GM18499 (cell line): Measurements from ENCODE around the gene ZFP36L1.

Experiments used
- ATAC-seq: cut with Tn5 transposase; IDR thresholded peaks from one replicate; pipeline ENCODE4 v1.9.1; 2021; ENCODE audit warnings: moderate number of reproducible peaks; ENCODE audit not compliant: insufficient read depth, unreplicated experiment

ZFP36L1 gene

DNA sequence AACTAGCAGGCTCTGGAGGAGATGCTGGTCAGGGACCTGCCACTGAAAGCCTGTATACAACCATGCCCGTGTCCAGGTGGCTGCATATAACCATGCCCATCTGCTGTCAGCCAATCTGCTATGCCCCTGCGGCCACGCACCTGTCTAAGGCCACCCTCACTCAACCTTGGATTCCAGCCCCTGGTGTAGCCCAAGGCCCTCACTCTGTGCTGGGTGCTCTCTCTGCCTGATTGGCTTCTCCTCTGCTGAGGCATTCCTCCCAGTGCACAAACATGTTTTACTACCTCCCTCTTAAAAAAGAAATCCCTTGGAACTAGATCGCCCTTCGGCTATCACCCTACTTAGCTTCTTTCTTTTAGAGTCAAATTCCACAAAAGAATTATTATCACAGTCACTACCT, 45.5 kb downstream of the ZFP36L1 start:
- ATAC-seq: no peak

DNA sequence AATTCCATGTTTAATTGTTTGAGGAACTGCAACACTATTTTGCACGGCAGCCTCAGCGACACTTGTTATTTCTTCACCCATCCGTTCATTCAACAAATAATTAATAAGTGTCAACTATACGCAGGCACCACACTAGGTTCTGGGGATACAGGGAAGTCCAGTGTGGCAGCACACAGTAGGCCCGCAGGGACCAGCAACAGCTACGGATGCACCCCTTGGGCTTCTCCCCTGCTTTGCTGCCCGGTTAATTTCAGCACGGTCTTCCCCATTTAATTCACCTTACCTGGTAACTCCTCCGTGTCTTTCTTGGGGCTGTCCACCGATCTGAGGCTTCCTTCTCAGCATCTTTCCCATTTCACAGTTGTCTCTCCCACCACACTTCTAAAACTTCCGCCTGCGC, 48.3 kb downstream of the ZFP36L1 start:
- no peak for ATAC-seq

DNA sequence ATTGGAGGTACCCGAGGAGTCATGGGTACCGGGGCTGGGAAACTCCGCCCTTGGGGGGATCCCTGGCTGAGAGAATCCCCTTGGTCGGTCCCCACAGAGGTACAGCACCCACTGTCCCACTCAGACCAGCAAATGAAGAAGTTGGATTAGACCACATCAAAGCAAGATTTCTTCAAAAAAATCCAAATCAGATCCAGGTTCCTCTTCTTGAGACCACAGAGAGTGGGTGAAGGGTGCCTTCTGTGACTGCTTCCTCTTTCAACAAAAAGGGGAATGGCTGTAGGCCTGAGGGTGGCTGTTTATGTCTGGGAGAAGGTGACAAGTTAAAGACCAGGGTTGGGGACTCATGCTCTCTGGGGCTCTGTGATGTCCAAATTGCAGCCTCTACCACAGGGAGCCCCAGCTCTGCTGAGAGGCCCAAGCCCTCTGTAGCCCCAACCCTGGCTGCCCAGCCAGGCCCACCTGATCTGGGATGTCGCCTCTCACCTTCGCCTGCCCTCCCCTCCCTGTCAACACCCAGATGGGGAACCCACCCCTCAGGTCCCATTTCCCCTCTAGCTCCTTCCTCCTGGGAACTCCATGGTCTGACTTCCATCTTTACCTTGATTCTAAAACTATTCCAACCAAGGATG, 50.9 kb downstream of the ZFP36L1 start:
- ATAC-seq: peak; percentile 73

DNA sequence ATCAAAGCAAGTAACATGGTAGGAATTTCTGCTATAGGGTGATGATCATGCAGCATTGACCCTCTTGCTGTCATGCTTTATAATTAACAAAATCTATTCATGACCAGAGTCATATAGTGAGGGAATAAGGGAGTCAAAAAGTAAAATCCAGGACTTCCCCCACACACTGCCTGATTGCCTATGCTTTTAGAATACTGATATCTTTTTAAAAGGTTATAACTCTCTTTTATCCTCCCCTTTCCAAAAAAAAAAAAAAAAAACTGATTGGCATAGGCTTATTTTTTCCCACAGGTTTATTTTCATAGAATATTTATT, 51.4 kb downstream of the ZFP36L1 start:
- no peak for ATAC-seq

DNA sequence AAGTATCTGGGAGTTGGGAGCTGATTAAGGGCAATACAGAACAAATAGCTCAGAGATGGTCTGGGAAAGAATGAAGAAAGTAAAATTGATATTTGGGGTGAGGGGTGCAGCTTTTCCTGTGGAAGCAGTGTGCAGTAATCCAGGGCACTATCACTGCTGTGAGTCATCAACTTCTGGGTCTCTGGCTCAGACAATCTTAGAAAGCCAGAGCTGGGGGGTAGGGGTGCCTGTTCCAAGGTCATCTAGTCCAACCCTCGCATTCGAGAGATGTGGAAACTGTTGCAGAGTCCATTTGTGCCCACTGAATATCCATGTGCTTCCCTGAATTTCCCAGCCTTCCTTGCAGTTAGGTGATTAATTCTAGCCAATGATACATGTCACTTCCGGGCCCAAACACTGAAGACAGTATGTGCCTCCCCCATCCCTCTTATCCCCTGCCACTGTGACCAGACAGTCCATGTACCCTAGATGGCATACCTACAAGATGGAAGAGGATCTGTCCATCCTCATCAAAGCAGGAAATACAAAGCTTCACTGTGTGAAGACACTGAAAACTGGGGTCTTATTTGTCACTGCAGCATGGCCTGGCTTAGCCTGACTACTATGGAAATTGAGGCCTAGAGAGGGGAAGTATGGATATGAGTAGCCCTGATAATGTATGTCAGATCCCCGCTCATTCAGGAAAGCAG, 51.9 kb downstream of the ZFP36L1 start:
- ATAC-seq: no peak

DNA sequence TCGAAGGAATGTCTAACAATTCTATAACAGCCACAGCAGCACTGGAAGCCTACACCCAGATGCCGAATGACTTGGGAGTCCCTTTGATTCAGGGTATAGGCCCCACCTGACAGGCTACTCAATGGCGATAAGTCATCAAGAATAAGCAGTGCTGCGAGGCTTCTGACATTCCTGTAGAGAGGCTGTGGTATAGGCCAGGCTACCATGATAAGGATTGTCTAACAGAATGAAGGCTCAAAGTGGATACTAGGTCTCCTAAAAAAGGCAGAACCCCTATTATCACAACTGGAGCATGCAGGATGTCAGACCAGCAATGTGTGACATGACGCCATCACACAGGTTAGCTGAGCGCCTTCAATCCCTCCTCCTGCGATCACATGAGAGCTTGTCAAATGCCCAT, 53.2 kb downstream of the ZFP36L1 start:
- ATAC-seq: no peak

DNA sequence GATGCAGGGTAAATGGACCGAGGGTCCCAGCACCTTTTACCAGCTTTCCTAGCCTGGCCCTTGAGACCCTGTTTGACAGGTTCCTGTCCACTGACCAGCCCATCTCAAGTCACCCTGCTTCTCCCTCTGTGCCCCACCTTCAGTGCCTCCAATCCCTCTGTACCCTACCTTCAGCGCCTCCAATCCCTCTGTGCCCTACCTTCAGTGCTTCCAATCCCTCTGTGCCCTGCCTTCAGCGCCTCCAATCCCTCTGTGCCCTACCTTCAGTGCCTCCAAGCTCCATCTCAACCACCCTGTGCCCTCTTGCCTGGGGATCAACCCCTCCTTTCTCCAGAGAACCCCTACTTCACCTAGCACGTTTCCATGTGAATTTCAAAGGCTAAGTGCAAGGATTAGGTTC, 54.3 kb downstream of the ZFP36L1 start:
- ATAC-seq: no peak
